Stimulated activated CD4-positive, alpha-beta T cell treated with anti-CD3 and anti-CD28 coated beads, Interleukin-15, amount 100 ng/mL, for 48 hours (primary cell): ENCODE data around the gene CORO1C.

ENCODE experiments used
- DNase-seq, 2 donors: peaks; one replicate each; pipeline ENCODE4 v3.0.0-alpha.2; 2020; ENCODE audit warnings: low read depth in 2 of 2

The CORO1C gene

DNA sequence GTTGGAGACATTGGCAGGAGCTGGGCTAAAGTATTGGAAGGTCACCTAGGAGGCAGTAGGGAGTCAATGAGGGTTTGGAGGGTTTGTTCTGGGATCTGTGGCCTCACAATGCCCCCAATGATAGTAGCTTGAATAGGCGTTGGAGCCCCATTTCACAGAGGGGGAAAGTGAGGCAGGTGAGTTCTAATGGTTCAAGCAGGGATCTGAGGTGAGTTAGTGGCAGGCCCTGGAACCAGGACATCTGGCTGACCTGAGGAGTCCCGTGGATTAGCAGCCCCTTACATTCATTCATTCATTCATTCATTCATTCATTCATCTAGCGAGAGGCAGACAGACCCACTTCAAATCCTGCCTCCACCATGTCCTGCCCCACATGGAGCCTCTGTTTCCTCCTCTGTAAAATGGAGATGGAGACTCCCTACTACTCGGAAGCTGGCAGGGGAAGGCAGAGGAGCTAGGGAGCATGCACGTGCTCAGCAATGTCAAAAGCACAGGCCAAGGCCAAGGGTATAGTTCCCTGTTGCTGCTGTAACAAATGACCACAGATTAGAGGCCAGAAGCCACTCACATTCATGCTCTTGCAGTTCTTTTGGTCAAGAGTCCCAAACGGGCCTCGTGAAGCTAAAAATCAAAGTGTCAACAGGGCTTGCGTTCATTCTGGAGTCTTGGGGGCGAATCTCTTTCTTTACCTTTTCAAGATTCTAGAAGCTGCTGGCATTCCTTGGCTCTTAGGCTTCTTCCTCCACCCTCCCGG, 131.2 kb downstream of the CORO1C start:
- DNase-seq, result no peak

DNA sequence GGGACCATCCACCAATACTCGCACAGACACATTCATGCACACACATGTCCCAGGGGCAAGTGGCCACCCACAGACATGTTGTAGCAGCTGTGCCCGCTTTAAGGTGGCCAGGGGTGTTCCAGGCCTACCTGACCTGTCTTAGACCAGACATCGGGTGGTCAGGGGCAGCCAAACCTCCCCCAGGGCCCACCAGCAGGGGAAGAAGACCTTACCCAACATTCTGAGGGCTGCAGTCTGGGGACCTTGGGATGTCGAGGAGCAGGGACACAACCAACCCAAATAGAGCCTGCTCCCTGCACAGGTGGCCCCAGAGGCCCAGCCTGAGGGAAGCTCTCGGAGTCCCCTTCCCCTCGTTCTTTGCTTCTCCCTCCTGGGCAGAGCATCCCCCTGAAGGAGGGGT, 131.8 kb downstream of the CORO1C start:
- DNase-seq, result no peak

DNA sequence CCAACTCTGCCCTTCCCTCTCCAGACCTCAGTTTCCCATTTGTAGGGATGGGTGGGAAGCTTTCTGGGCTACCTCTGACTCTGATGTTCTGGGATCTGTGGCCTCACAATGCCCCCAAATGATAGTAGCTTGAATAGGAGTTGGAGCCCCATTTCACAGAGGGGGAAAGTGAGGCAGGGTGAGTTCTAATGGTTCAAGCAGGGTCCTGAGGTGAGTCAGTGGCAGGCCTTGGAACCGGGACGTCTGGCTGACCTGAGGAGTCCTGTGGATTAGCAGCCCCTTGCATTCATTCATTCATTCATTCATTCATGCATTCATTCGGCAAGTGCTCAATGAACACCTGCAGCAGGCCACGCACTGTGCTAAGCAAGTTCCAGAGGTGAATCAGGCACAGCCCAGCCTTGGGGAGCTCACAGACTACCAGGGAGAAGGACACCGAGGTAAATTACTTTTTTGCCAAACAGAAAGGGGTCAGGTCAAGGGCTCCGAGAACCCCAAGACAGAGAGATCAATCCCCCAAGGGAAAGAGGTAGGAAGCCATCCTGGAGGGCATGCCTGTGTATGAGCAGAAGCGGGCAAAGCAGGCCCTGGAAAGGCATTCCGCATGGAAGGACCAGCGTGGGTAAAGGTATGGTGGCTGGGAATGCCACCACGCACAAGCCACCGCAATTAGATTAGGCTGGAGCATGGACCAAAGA, 132.6 kb downstream of the CORO1C start:
- DNase-seq, result no peak

DNA sequence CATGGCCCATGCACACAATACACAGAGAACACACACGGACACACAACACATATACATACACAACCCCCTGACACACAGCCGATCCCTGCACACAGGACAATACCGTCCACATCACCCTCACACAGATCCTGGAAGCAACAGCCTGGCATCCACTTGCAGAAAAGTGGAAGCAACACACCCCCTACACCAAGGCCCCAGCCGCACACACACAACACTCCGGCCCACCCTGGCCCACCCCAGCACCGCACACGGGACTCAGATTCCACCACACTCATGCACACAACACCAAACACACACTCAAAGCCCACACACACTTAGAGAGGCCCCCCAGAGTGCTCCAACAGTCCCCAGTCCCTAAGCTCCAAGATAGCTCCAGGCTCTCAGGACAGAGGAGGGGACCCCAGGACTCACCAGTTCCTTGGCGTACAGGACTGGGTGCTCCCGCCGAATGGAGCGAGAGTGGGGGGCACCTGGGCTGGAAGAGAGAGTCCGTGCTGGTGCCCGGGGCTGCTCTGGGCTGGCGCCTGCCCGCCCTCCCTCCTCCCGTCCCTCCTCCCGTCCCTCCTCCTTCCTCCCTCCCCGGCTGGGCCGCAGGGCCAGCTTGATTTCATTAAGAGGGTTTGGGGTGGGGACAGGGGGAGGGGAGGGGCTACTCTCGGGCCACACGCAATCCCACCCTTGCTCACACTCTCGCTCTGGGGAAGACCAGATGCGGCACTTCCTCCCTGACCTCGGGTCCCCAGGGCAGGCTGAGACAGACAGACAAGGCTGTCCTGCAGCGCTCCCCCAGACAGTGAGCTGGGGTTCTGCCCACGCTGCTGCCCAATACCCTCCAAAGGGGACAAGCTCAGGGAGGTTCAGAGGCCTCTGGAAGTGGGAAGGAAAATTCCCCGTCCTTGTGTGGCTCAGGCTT, 133.5 kb downstream of the CORO1C start, which contains the start of gene TMEM119:
Gene TMEM119 (minus strand): TSS at position 526 of the 913 bp plus-strand sequence. CDS start 5,701 bp downstream, outside the sequence.
- DNase-seq, result no peak

DNA sequence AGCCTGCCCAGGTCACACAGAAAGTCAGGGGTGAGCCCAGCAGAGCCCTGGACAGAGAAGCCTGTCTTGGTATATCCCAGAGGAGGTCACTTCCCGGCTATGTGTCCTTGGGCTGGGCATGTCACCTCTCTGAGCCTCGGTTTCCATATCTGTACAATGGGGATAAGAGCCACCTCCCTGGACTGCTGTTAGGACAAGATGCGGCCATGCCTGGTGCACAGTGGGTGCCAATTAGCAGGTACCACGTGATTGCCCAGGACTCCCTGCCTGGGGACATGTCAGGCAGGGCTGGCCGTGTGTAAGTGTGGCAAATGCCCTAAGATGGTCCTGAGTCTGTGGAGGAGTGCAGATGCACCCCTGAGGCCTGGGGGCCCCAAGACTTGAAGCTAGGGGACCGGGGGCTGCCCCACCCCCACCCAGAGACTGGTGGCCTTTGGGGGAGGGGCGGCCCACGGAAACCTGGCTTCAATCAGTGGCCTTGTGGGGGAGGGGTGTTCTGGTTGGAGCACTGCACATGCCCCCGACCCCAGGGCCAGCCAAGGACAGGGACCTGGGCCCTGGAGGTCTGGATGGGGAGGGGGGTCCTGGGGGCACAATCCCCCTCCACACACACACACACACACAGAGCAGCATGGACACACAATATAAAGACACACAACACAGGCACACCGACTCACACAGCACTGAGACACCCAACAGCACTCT, 134.3 kb downstream of the CORO1C start:
- DNase-seq, result no peak

DNA sequence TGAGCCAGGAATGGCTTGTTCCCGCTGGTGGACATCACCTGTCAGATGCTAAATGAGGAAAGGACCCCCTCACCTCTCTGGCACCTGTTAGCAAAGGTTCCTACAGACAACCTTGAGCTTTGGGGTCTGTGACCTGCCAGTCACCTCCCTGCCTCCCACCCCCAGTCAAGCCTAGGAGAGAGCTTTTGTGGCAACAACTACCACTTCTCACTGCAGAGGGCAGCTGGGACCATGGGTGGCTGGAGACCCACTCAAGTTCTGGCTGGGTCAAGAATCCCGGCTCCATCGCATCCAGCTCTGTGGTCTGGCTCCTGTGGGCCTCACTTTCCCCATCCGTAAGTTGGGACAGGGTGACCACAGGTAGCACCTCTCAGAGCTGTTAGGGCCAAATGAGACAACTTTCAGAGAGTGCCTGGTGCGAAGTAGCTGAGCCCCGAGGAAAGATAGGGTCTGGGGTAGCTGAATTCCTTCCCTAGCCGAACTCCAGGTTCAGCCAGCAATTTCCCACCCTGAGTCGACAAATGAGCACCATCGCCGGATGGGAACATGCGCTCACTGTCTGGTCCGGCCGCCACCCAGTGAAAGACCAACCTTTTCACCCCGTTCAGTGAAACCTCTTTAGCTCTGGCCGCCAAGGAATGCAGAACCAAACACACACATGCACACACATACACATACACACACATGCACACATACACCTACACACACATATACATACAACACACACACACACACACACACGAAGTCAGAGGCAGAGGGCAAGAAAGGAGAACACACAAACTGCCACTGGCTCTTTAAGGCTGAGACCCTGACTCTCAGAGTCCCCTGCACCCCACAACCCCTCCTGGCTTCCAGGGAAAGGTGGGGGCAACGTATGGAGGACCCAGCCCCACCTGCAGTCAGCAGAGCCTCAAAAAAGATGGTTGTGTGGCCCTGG, 135.3 kb downstream of the CORO1C start:
- DNase-seq, result no peak
